Karpas-422 (cell line): Measurements from ENCODE around the gene CYP1B1. TPM values are rescaled to one million over a fixed set of nuclear protein-coding genes. Genes with fewer than 3 reads are reported as not detected.

ENCODE experiments used
- DNase-seq: peaks from one replicate; pipeline ENCODE4 v3.0.0-alpha.2; 2015
- H2AFZ ChIP-seq: fragments of 200-600 bp; sonication (generic); 2 replicates; pipeline ENCODE4 v1.6.1; 2014; ENCODE audit warnings: antibody characterized with exemption, low read length, mixed read lengths
- H3K27ac ChIP-seq: fragments of 200-600 bp; sonication (generic); 2 replicates; pipeline ENCODE4 v1.5.1; 2014; ENCODE audit warnings: mild to moderate bottlenecking, low read length, moderate library complexity
- H3K27me3 ChIP-seq: fragments of 200-600 bp; sonication (generic); 2 replicates; pipeline ENCODE4 v1.6.1; 2014; ENCODE audit warnings: low read length, mixed read lengths
- H3K36me3 ChIP-seq: fragments of 200-600 bp; sonication (generic); 2 replicates; pipeline ENCODE4 v1.6.1; 2014; ENCODE audit warnings: low read length, mixed read lengths; ENCODE audit not compliant: insufficient read depth
- H3K4me1 ChIP-seq: fragments of 200-600 bp; sonication (generic); 2 replicates; pipeline ENCODE4 v1.6.1; 2014; ENCODE audit warnings: mild to moderate bottlenecking, low read length, mixed read lengths
- H3K4me2 ChIP-seq: fragments of 200-600 bp; sonication (generic); 2 replicates; pipeline ENCODE4 v1.6.1; 2014; ENCODE audit warnings: low read length, low read depth, mild to moderate bottlenecking; ENCODE audit not compliant: poor library complexity, severe bottlenecking
- H3K4me3 ChIP-seq: fragments of 200-600 bp; sonication (generic); 2 replicates; pipeline ENCODE4 v1.5.1; 2014; ENCODE audit warnings: mild to moderate bottlenecking, antibody characterized with exemption, low read length, mixed read lengths
- H3K79me2 ChIP-seq: fragments of 200-600 bp; sonication (generic); 2 replicates; pipeline ENCODE4 v1.6.1; 2014; ENCODE audit warnings: mild to moderate bottlenecking, low read length, mixed read lengths
- H3K9ac ChIP-seq: fragments of 200-600 bp; sonication (generic); 2 replicates; pipeline ENCODE4 v1.6.0; 2014; ENCODE audit warnings: low read length
- H3K9me2 ChIP-seq: fragments of 200-600 bp; sonication (generic), shearing (Covaris generic); replicated peaks from 2 replicates; pipeline ENCODE4 v1.6.0; 2014; ENCODE audit warnings: mild to moderate bottlenecking, low read length, moderate library complexity; ENCODE audit not compliant: insufficient read depth
- H3K9me3 ChIP-seq: fragments of 300-700, 200-600 bp; sonication (generic); 2 replicates; pipeline ENCODE4 v1.6.1; 2014; ENCODE audit warnings: low read length, mixed read lengths
- H4K20me1 ChIP-seq: fragments of 200-600 bp; sonication (generic); 2 replicates; pipeline ENCODE4 v1.6.1; 2014; ENCODE audit warnings: mild to moderate bottlenecking, antibody characterized with exemption, low read length, low read depth; ENCODE audit not compliant: insufficient read depth
- total RNA-seq: library from RNA; depleted of rRNA; stranded (reverse); fragments of >200 nt; shearing (Covaris generic); gene quantifications from 2 replicates; pipeline ENCODE4 v1.2.3, GENCODE V29; 2014; ENCODE audit warnings: low replicate concordance

Gene CYP1B1
- total RNA-seq, 1 experiment from 2014 or later, result not detected

- Histone ChIP-seq H3K27ac (no peak overlapping the region), H3K9me3 (no peaks in the 10 kb centered on the region), H3K79me2 (no peaks in the 10 kb centered on the region), H3K36me3 (no peaks in the 10 kb centered on the region), H3K27me3 (no peaks in the 10 kb centered on the region), H3K9me2 (no peaks in the 10 kb centered on the region), H3K4me2 (no peak overlapping the region), H2AFZ (no peak overlapping the region), H3K9ac (no peak overlapping the region), H3K4me1 (no peaks in the 10 kb centered on the region), H3K4me3 (no peak overlapping the region), H4K20me1 (no peaks in the 10 kb centered on the region)
- DNase-seq, result no peak
Measured at GRCh38 chr2:38106405-38107094, 30.6 kb upstream of the CYP1B1 start.

GRCh38 chr2:38105922-38106321 is 30.0 kb upstream of the CYP1B1 start:
- H3K4me1 ChIP-seq, result no peaks in the 10 kb centered on the region
- H2AFZ ChIP-seq, result no peak overlapping the region
- H3K79me2 ChIP-seq, result no peaks in the 10 kb centered on the region
- H3K27me3 ChIP-seq, result no peaks in the 10 kb centered on the region
- DNase-seq, result no peak
- no peak overlapping the region for H3K4me2 ChIP-seq
- H3K9me3 ChIP-seq, result no peaks in the 10 kb centered on the region
- no peak overlapping the region for H3K27ac ChIP-seq
- H3K4me3 ChIP-seq, result no peak overlapping the region
- no peaks in the 10 kb centered on the region for H4K20me1 ChIP-seq
- no peaks in the 10 kb centered on the region for H3K36me3 ChIP-seq
- H3K9me2 ChIP-seq, result no peaks in the 10 kb centered on the region
- no peak overlapping the region for H3K9ac ChIP-seq

GRCh38 chr2:38104598-38104997 is 28.6 kb upstream of the CYP1B1 start:
- Histone ChIP-seq H2AFZ (no peak overlapping the region), H3K27ac (no peak overlapping the region), H3K9me2 (no peaks in the 10 kb centered on the region), H3K4me2 (no peak overlapping the region), H3K79me2 (no peaks in the 10 kb centered on the region), H3K4me3 (no peak overlapping the region), H3K9ac (no peak overlapping the region), H3K4me1 (no peaks in the 10 kb centered on the region), H4K20me1 (no peaks in the 10 kb centered on the region), H3K9me3 (no peaks in the 10 kb centered on the region), H3K36me3 (no peaks in the 10 kb centered on the region), H3K27me3 (no peaks in the 10 kb centered on the region)
- no peak for DNase-seq

- no peaks in the 10 kb centered on the region for H3K36me3 ChIP-seq
- H3K79me2 ChIP-seq, result no peaks in the 10 kb centered on the region
- no peak overlapping the region for H3K9ac ChIP-seq
- no peak for DNase-seq
- H3K27ac ChIP-seq, result no peak overlapping the region
- H3K4me2 ChIP-seq, result no peak overlapping the region
- H3K9me2 ChIP-seq, result no peaks in the 10 kb centered on the region
- H3K4me3 ChIP-seq, result no peak overlapping the region
- no peaks in the 10 kb centered on the region for H3K9me3 ChIP-seq
- H2AFZ ChIP-seq, result no peak overlapping the region
- H3K27me3 ChIP-seq, result no peaks in the 10 kb centered on the region
- H3K4me1 ChIP-seq, result no peaks in the 10 kb centered on the region
- H4K20me1 ChIP-seq, result no peaks in the 10 kb centered on the region
Measured at GRCh38 chr2:38100328-38100727, 24.4 kb upstream of the CYP1B1 start.

GRCh38 chr2:38099099-38100028 is 23.4 kb upstream of the CYP1B1 start:
- Histone ChIP-seq H3K4me2 (no peak overlapping the region), H3K9ac (no peak overlapping the region), H3K9me2 (no peaks in the 10 kb centered on the region), H3K4me1 (no peaks in the 10 kb centered on the region), H3K9me3 (no peaks in the 10 kb centered on the region), H3K36me3 (no peaks in the 10 kb centered on the region), H3K79me2 (no peaks in the 10 kb centered on the region), H2AFZ (no peak overlapping the region), H3K4me3 (no peak overlapping the region), H3K27me3 (no peaks in the 10 kb centered on the region), H3K27ac (no peak overlapping the region), H4K20me1 (no peaks in the 10 kb centered on the region)
- DNase-seq, result no peak

GRCh38 chr2:38098421-38099098 is 22.6 kb upstream of the CYP1B1 start:
- Histone ChIP-seq H3K36me3 (no peaks in the 10 kb centered on the region), H3K9me2 (no peaks in the 10 kb centered on the region), H3K4me2 (no peak overlapping the region), H3K4me3 (no peak overlapping the region), H3K27me3 (no peaks in the 10 kb centered on the region), H3K4me1 (no peaks in the 10 kb centered on the region), H3K27ac (no peak overlapping the region), H4K20me1 (no peaks in the 10 kb centered on the region), H3K79me2 (no peaks in the 10 kb centered on the region), H2AFZ (no peak overlapping the region), H3K9me3 (no peaks in the 10 kb centered on the region), H3K9ac (no peak overlapping the region)
- DNase-seq, result no peak

- no peaks in the 10 kb centered on the region for H3K79me2 ChIP-seq
- no peaks in the 10 kb centered on the region for H4K20me1 ChIP-seq
- no peak overlapping the region for H3K4me3 ChIP-seq
- H2AFZ ChIP-seq, result no peak overlapping the region
- no peak for DNase-seq
- H3K9me2 ChIP-seq, result no peaks in the 10 kb centered on the region
- H3K36me3 ChIP-seq, result no peaks in the 10 kb centered on the region
- H3K4me2 ChIP-seq, result no peak overlapping the region
- no peaks in the 10 kb centered on the region for H3K27me3 ChIP-seq
- no peaks in the 10 kb centered on the region for H3K9me3 ChIP-seq
- no peaks in the 10 kb centered on the region for H3K4me1 ChIP-seq
- no peak overlapping the region for H3K27ac ChIP-seq
- H3K9ac ChIP-seq, result no peak overlapping the region
Measured at GRCh38 chr2:38097988-38098385, 22.0 kb upstream of the CYP1B1 start.
